ENCODE results near the gene EXOC4. TPM values are rescaled to one million over a fixed set of nuclear protein-coding genes. Genes with fewer than 3 reads are reported as not detected.

The EXOC4 gene
- total RNA-seq, 4 donors from 2014 or later: 30.7 to 62.4 (median 40.4) TPM

- Histone ChIP-seq H3K4me3 (no peak overlapping the region), H3K27me3 (no peaks in the 10 kb centered on the region), H3K4me1 (no peaks in the 10 kb centered on the region), H3K9me3 (no peaks in the 10 kb centered on the region), H3K36me3 (peaks cover 0 to 17% (median 0%) of the 10 kb centered on the region in 3 donors), H3K27ac (no peak overlapping the region)
- WGBS, 2 donors: 91 to 93% methylated on average over 6 of the region's 6 CpGs
- TF ChIP-seq POLR2A (IDR thresholded peaks at IDR 0.05): no peak
- intact Hi-C loops (cut with DNase I): no loop called here
- no peak for DNase-seq
Observed at GRCh38 chr7:133948588-133948987, 695.7 kb downstream of the EXOC4 start.

GRCh38 chr7:133950855-133951254, 698.0 kb downstream of the EXOC4 start:
- Histone ChIP-seq H3K4me1 (no peaks in the 10 kb centered on the region), H3K4me3 (no peak overlapping the region), H3K36me3 (peaks cover 0 to 17% (median 0%) of the 10 kb centered on the region in 3 donors), H3K9me3 (no peaks in the 10 kb centered on the region), H3K27me3 (no peaks in the 10 kb centered on the region), H3K27ac (no peak overlapping the region)
- DNase-seq: no peak
- WGBS, 2 donors: 96 to 100% methylated on average over 4 of the region's 4 CpGs
- TF ChIP-seq POLR2A (IDR thresholded peaks at IDR 0.05): no peak
- no peak for TF ChIP-seq CTCF (IDR thresholded peaks at IDR 0.05)
- intact Hi-C loops (cut with DNase I): no loop called here

GRCh38 chr7:133955208-133955607, 702.3 kb downstream of the EXOC4 start:
- H3K4me3 ChIP-seq: no peak overlapping the region
- 100% methylated on average over 1 of the region's 2 CpGs; no CpG with 5 or more reads in 1 of the 2 donors for WGBS, 2 donors
- no peak for DNase-seq
- no peaks in the 10 kb centered on the region for H3K27me3 ChIP-seq
- no peak overlapping the region for H3K27ac ChIP-seq
- intact Hi-C loops (cut with DNase I): no loop called here
- no peaks in the 10 kb centered on the region for H3K4me1 ChIP-seq
- TF ChIP-seq CTCF (IDR thresholded peaks at IDR 0.05) (no peak), POLR2A (IDR thresholded peaks at IDR 0.05) (no peak)
- H3K36me3 ChIP-seq: peaks cover 0 to 9% (median 0%) of the 10 kb centered on the region in 3 donors
- no peaks in the 10 kb centered on the region for H3K9me3 ChIP-seq

GRCh38 chr7:133957845-133958244, 705.0 kb downstream of the EXOC4 start:
- no peaks in the 10 kb centered on the region for H3K4me1 ChIP-seq
- no peak overlapping the region for H3K27ac ChIP-seq
- H3K4me3 ChIP-seq: no peak overlapping the region
- 59 to 78% methylated on average over 2 of the region's 2 CpGs for WGBS, 2 donors
- H3K36me3 ChIP-seq: no peaks in the 10 kb centered on the region
- no peak for DNase-seq
- intact Hi-C loops (cut with DNase I): no loop called here
- H3K9me3 ChIP-seq: no peaks in the 10 kb centered on the region
- no peak for TF ChIP-seq CTCF (IDR thresholded peaks at IDR 0.05)
- TF ChIP-seq POLR2A (IDR thresholded peaks at IDR 0.05): no peak
- H3K27me3 ChIP-seq: no peaks in the 10 kb centered on the region

GRCh38 chr7:133958822-133959221, 705.9 kb downstream of the EXOC4 start:
- H3K9me3 ChIP-seq: no peaks in the 10 kb centered on the region
- no peaks in the 10 kb centered on the region for H3K36me3 ChIP-seq
- 92 to 93% methylated on average over 1 of the region's 1 CpG for WGBS, 2 donors
- H3K4me3 ChIP-seq: no peak overlapping the region
- DNase-seq: no peak
- H3K27ac ChIP-seq: no peak overlapping the region
- intact Hi-C loops (cut with DNase I): no loop called here
- no peaks in the 10 kb centered on the region for H3K27me3 ChIP-seq
- TF ChIP-seq CTCF (IDR thresholded peaks at IDR 0.05) (no peak), POLR2A (IDR thresholded peaks at IDR 0.05) (no peak)
- H3K4me1 ChIP-seq: no peaks in the 10 kb centered on the region

- no peak overlapping the region for H3K4me3 ChIP-seq
- no peak overlapping the region for H3K27ac ChIP-seq
- intact Hi-C loops (cut with DNase I): no loop called here
- no peaks in the 10 kb centered on the region for H3K9me3 ChIP-seq
- no peaks in the 10 kb centered on the region for H3K27me3 ChIP-seq
- H3K36me3 ChIP-seq: no peaks in the 10 kb centered on the region
- H3K4me1 ChIP-seq: no peaks in the 10 kb centered on the region
- no peak for TF ChIP-seq POLR2A (IDR thresholded peaks at IDR 0.05)
- DNase-seq: no peak
- 86% methylated on average over 2 of the region's 2 CpGs for WGBS, 2 donors
Observed at GRCh38 chr7:133959505-133959904, 706.6 kb downstream of the EXOC4 start.
